Trophoblast cell (in vitro differentiated cells and primary cell): ENCODE measurements around the gene EXD3.

Experiments
- DNase-seq, 2 donors: peaks; one replicate each; pipeline ENCODE4 v3.0.0-alpha.2; 2016
- H2AFZ ChIP-seq: 2 replicates; pipeline ENCODE4 v1.6.1; 2013; ENCODE audit warnings: low read length, moderate library complexity, mild to moderate bottlenecking; ENCODE audit not compliant: insufficient read depth, poor library complexity
- H2AK5ac ChIP-seq: 2 replicates; pipeline ENCODE4 v1.6.1; 2013; ENCODE audit warnings: mild to moderate bottlenecking, low read length
- H2BK120ac ChIP-seq: 2 replicates; pipeline ENCODE4 v1.6.1; 2013; ENCODE audit warnings: low read length, mild to moderate bottlenecking, moderate library complexity; ENCODE audit not compliant: insufficient read depth, poor library complexity
- H2BK12ac ChIP-seq: 2 replicates; pipeline ENCODE4 v1.6.1; 2013; ENCODE audit warnings: mild to moderate bottlenecking, low read length, moderate library complexity
- H2BK5ac ChIP-seq: 2 replicates; pipeline ENCODE4 v1.6.1; 2013; ENCODE audit warnings: low read length, low read depth, moderate library complexity, mild to moderate bottlenecking; ENCODE audit not compliant: poor library complexity
- H3K14ac ChIP-seq: 2 replicates; pipeline ENCODE4 v1.6.1; 2013; ENCODE audit warnings: mild to moderate bottlenecking, low read length
- H3K18ac ChIP-seq: 2 replicates; pipeline ENCODE4 v1.6.1; 2013; ENCODE audit warnings: mild to moderate bottlenecking, low read length
- H3K23ac ChIP-seq: 2 replicates; pipeline ENCODE4 v1.6.1; 2013; ENCODE audit warnings: low read length
- H3K27ac ChIP-seq: 2 replicates; pipeline ENCODE4 v1.5.1; 2013; ENCODE audit warnings: low read depth, mild to moderate bottlenecking, inconsistent platforms, low read length, moderate library complexity
- H3K27me3 ChIP-seq: 2 replicates; pipeline ENCODE4 v1.6.1; 2013; ENCODE audit warnings: inconsistent platforms, mild to moderate bottlenecking, low read length, moderate library complexity; ENCODE audit not compliant: insufficient read depth
- H3K36me3 ChIP-seq, 2 experiments: 1 replicate in 1 of 2; 2 replicates in 1 of 2; pipeline ENCODE4 v1.6.1; 2013; ENCODE audit warnings: low read length in 2 of 2, mild to moderate bottlenecking in 2 of 2, moderate library complexity in 1 of 2; ENCODE audit not compliant: insufficient read depth in 2 of 2, control insufficient read depth in 1 of 2
- H3K4ac ChIP-seq: 2 replicates; pipeline ENCODE4 v1.6.1; 2013; ENCODE audit warnings: low read depth, mild to moderate bottlenecking, low read length, moderate library complexity
- H3K4me1 ChIP-seq, 2 experiments: 1 replicate in 1 of 2; 2 replicates in 1 of 2; pipeline ENCODE4 v1.6.1; 2013; ENCODE audit warnings: low read length in 2 of 2, mild to moderate bottlenecking in 2 of 2, moderate library complexity in 1 of 2; ENCODE audit not compliant: insufficient read depth in 2 of 2, control insufficient read depth in 1 of 2
- H3K4me2 ChIP-seq: 2 replicates; pipeline ENCODE4 v1.6.1; 2013; ENCODE audit warnings: inconsistent platforms, mild to moderate bottlenecking, low read length, moderate library complexity
- H3K4me3 ChIP-seq: 2 replicates; pipeline ENCODE4 v1.5.1; 2013; ENCODE audit warnings: mild to moderate bottlenecking, low read depth, low read length, inconsistent platforms
- H3K79me1 ChIP-seq: one replicate; pipeline ENCODE4 v1.6.1; 2013; ENCODE audit warnings: low read length
- H3K79me2 ChIP-seq: 2 replicates; pipeline ENCODE4 v1.6.1; 2013; ENCODE audit warnings: low read length, mild to moderate bottlenecking; ENCODE audit not compliant: control insufficient read depth, insufficient read depth, poor library complexity
- H3K9ac ChIP-seq: 2 replicates; pipeline ENCODE4 v1.6.1; 2013; ENCODE audit warnings: mild to moderate bottlenecking, low read length
- H3K9me3 ChIP-seq: 2 replicates; pipeline ENCODE4 v1.6.1; 2013; ENCODE audit warnings: low read depth, mild to moderate bottlenecking, control low read depth, inconsistent platforms, low read length; ENCODE audit not compliant: insufficient read depth
- H4K12ac ChIP-seq: 2 replicates; pipeline ENCODE4 v1.6.1; 2013; ENCODE audit warnings: low read depth, mild to moderate bottlenecking, low read length, moderate library complexity
- H4K8ac ChIP-seq: 2 replicates; pipeline ENCODE4 v1.6.1; 2013; ENCODE audit warnings: low read depth, mild to moderate bottlenecking, low read length, moderate library complexity
- H4K91ac ChIP-seq: one replicate; pipeline ENCODE4 v1.6.1; 2013; ENCODE audit warnings: low read depth, mild to moderate bottlenecking, low read length, moderate library complexity
- WGBS: extraction: QIAGEN DNeasy Blood & Tissue Kit; methylation state at CpG from one replicate; pipeline ENCODE4 v1.1.7; 2013; ENCODE audit warnings: missing lambda C conversion rate; ENCODE audit not compliant: insufficient read length, insufficient coverage; ENCODE audit errors: extremely low coverage; 5-methylcytosine and 5-hydroxymethylcytosine counted together

EXD3 gene

GRCh38 chr9:137318602-137319001 is 104.4 kb downstream of the EXD3 start:
- Histone ChIP-seq H3K9me3 (no peaks in the 10 kb centered on the region), H3K36me3 (no peaks in the 10 kb centered on the region), H3K9ac (no peak overlapping the region), H3K4me2 (no peak overlapping the region), H2AK5ac (no peak overlapping the region), H3K27me3 (no peaks in the 10 kb centered on the region), H3K4ac (no peak overlapping the region), H2BK5ac (no peak overlapping the region), H3K79me2 (no peaks in the 10 kb centered on the region), H2BK12ac (no peak overlapping the region), H3K14ac (no peak overlapping the region), H3K79me1 (peaks cover 4% of the 10 kb centered on the region), H3K4me1 (peaks cover 6 to 8% of the 10 kb centered on the region in 2 experiments), H3K4me3 (no peak overlapping the region), H2AFZ (no peak overlapping the region), H3K23ac (no peak overlapping the region), H3K27ac (no peak overlapping the region), H4K91ac (no peak overlapping the region), H3K18ac (no peak overlapping the region), H4K8ac (no peak overlapping the region), H4K12ac (no peak overlapping the region), H2BK120ac (no peak overlapping the region)
- no peak for DNase-seq
- WGBS: no CpG with 5 or more reads among the region's 18 CpGs

GRCh38 chr9:137317718-137318511 is 105.0 kb downstream of the EXD3 start:
- H3K79me2 ChIP-seq: no peaks in the 10 kb centered on the region
- no peak overlapping the region for H4K8ac ChIP-seq

GRCh38 chr9:137317021-137317717 is 105.8 kb downstream of the EXD3 start:
- no peak overlapping the region for H3K4me3 ChIP-seq
- no peak overlapping the region for H2AK5ac ChIP-seq
- WGBS: no CpG with 5 or more reads among the region's 19 CpGs
- no peaks in the 10 kb centered on the region for H3K27me3 ChIP-seq
- H4K12ac ChIP-seq: no peak overlapping the region
- no peak overlapping the region for H3K9ac ChIP-seq
- no peak overlapping the region for H2BK12ac ChIP-seq
- H4K91ac ChIP-seq: no peak overlapping the region
- H3K4me1 ChIP-seq: peaks cover 6 to 8% of the 10 kb centered on the region in 2 experiments
- no peak overlapping the region for H3K14ac ChIP-seq
- H3K79me2 ChIP-seq: no peaks in the 10 kb centered on the region
- H3K27ac ChIP-seq: no peak overlapping the region
- no peak overlapping the region for H2BK5ac ChIP-seq
- no peak overlapping the region for H3K23ac ChIP-seq
- peaks cover 4% of the 10 kb centered on the region for H3K79me1 ChIP-seq
- H4K8ac ChIP-seq: no peak overlapping the region
- H2BK120ac ChIP-seq: no peak overlapping the region
- DNase-seq: no peak
- no peaks in the 10 kb centered on the region for H3K9me3 ChIP-seq
- no peak overlapping the region for H3K4me2 ChIP-seq
- H3K18ac ChIP-seq: no peak overlapping the region
- H3K36me3 ChIP-seq: no peaks in the 10 kb centered on the region
- H2AFZ ChIP-seq: no peak overlapping the region
- no peak overlapping the region for H3K4ac ChIP-seq

More at GRCh38 chr9:137317718-137318511, 105.0 kb downstream of the EXD3 start:
- H3K14ac ChIP-seq: no peak overlapping the region
- peaks cover 4% of the 10 kb centered on the region for H3K79me1 ChIP-seq
- no peak overlapping the region for H3K4me3 ChIP-seq
- DNase-seq: no peak
- no CpG with 5 or more reads among the region's 24 CpGs for WGBS
- no peak overlapping the region for H3K18ac ChIP-seq
- H2BK12ac ChIP-seq: no peak overlapping the region
- no peak overlapping the region for H3K23ac ChIP-seq
- no peaks in the 10 kb centered on the region for H3K27me3 ChIP-seq
- H2AFZ ChIP-seq: no peak overlapping the region
- peaks cover 6 to 8% of the 10 kb centered on the region in 2 experiments for H3K4me1 ChIP-seq
- no peak overlapping the region for H4K91ac ChIP-seq
- H3K4me2 ChIP-seq: no peak overlapping the region
- H3K36me3 ChIP-seq: no peaks in the 10 kb centered on the region
- H2BK120ac ChIP-seq: no peak overlapping the region
- no peak overlapping the region for H2AK5ac ChIP-seq
- no peak overlapping the region for H4K12ac ChIP-seq
- no peaks in the 10 kb centered on the region for H3K9me3 ChIP-seq
- no peak overlapping the region for H3K9ac ChIP-seq
- no peak overlapping the region for H3K4ac ChIP-seq
- no peak overlapping the region for H3K27ac ChIP-seq
- no peak overlapping the region for H2BK5ac ChIP-seq

- Histone ChIP-seq H2AFZ (peak overlapping the region; percentile 32), H3K4me2 (peak overlapping the region; percentile 55), H3K27ac (no peak overlapping the region), H3K4me3 (no peak overlapping the region), H3K14ac (peak overlapping the region; percentile 28), H3K9ac (no peak overlapping the region), H3K4me1 (peaks cover 6 to 8% of the 10 kb centered on the region in 2 experiments), H3K4ac (no peak overlapping the region), H3K79me2 (no peaks in the 10 kb centered on the region), H3K23ac (no peak overlapping the region), H4K8ac (peak overlapping the region; percentile 56), H3K18ac (peak overlapping the region; percentile 31), H3K27me3 (no peaks in the 10 kb centered on the region), H3K9me3 (no peaks in the 10 kb centered on the region), H2BK12ac (no peak overlapping the region), H3K79me1 (peaks cover 4% of the 10 kb centered on the region), H2BK5ac (no peak overlapping the region), H4K12ac (peak overlapping the region; percentile 40), H2AK5ac (no peak overlapping the region), H2BK120ac (peak overlapping the region; percentile 41), H3K36me3 (no peaks in the 10 kb centered on the region), H4K91ac (peak overlapping the region; percentile 82)
- no peak for DNase-seq
- no CpG with 5 or more reads among the region's 83 CpGs for WGBS
These were observed 106.7 kb downstream of the EXD3 start for GRCh38 chr9:137316012-137316981.
